Mesenchymal stem cell (in vitro differentiated cells and primary cell): ENCODE results near the gene HEY2.

Experiments used
- DNase-seq: peaks from one replicate; pipeline ENCODE4 v3.0.0-alpha.2; 2013
- H2AFZ ChIP-seq: one replicate; pipeline ENCODE4 v1.6.1; 2013; ENCODE audit warnings: low read depth, mild to moderate bottlenecking, control low read depth, inconsistent platforms, low read length, moderate library complexity
- H2AK5ac ChIP-seq: 2 replicates; pipeline ENCODE4 v1.6.1; 2013; ENCODE audit warnings: low read length, moderate library complexity, mild to moderate bottlenecking, inconsistent platforms; ENCODE audit not compliant: severe bottlenecking
- H2BK120ac ChIP-seq: one replicate; pipeline ENCODE4 v1.6.1; 2013; ENCODE audit warnings: low read depth, mild to moderate bottlenecking, inconsistent platforms, low read length, moderate library complexity
- H2BK12ac ChIP-seq, 2 experiments: one replicate each; pipeline ENCODE4 v1.6.1; 2013; ENCODE audit warnings: inconsistent platforms in 2 of 2, low read length in 2 of 2, mild to moderate bottlenecking in 2 of 2, moderate library complexity in 2 of 2, control low read depth in 1 of 2
- H2BK15ac ChIP-seq: one replicate; pipeline ENCODE4 v1.6.1; 2013; ENCODE audit warnings: mild to moderate bottlenecking, low read depth, inconsistent platforms; ENCODE audit not compliant: poor library complexity, severe bottlenecking
- H2BK5ac ChIP-seq: 2 replicates; pipeline ENCODE4 v1.6.1; 2013; ENCODE audit warnings: low read depth, mild to moderate bottlenecking, low read length, control low read depth, inconsistent platforms; ENCODE audit not compliant: poor library complexity, severe bottlenecking
- H3K14ac ChIP-seq, 2 experiments: one replicate each; pipeline ENCODE4 v1.6.1; 2013; ENCODE audit warnings: inconsistent platforms in 2 of 2, low read length in 2 of 2, control low read depth in 1 of 2, mild to moderate bottlenecking in 1 of 2, moderate library complexity in 1 of 2
- H3K18ac ChIP-seq, 2 experiments: one replicate each; pipeline ENCODE4 v1.6.1; 2013; ENCODE audit warnings: inconsistent platforms in 2 of 2, low read length in 2 of 2, control low read depth in 1 of 2, low read depth in 1 of 2, mild to moderate bottlenecking in 1 of 2
- H3K23ac ChIP-seq, 2 experiments: one replicate each; pipeline ENCODE4 v1.6.1; 2013; ENCODE audit warnings: inconsistent platforms in 2 of 2, low read length in 2 of 2, mild to moderate bottlenecking in 2 of 2, moderate library complexity in 2 of 2, control low read depth in 1 of 2
- H3K27ac ChIP-seq: 2 replicates; pipeline ENCODE4 v1.5.1; 2013; ENCODE audit warnings: mild to moderate bottlenecking, moderate library complexity, low read length, control low read depth, inconsistent platforms; ENCODE audit not compliant: poor library complexity, severe bottlenecking
- H3K27me3 ChIP-seq, 2 experiments: 2 replicates each; pipeline versions ENCODE4 v1.6.1 to v1.7.0; 2013; ENCODE audit warnings: low read length in 2 of 2, mild to moderate bottlenecking in 2 of 2, moderate library complexity in 2 of 2, control low read depth in 1 of 2, inconsistent platforms in 1 of 2; ENCODE audit not compliant: control insufficient read depth in 1 of 2, insufficient read depth in 1 of 2
- H3K36me3 ChIP-seq, 2 experiments: 2 replicates each; pipeline versions ENCODE4 v1.6.1 to v1.7.0; 2013; ENCODE audit warnings: low read length in 2 of 2, control low read depth in 1 of 2, inconsistent platforms in 1 of 2, low read depth in 1 of 2, mild to moderate bottlenecking in 1 of 2; ENCODE audit not compliant: insufficient read depth in 2 of 2, control insufficient read depth in 1 of 2
- H3K4ac ChIP-seq, 2 experiments: one replicate each; pipeline ENCODE4 v1.6.1; 2013; ENCODE audit warnings: inconsistent platforms in 2 of 2, low read length in 2 of 2, mild to moderate bottlenecking in 2 of 2, moderate library complexity in 2 of 2, control low read depth in 1 of 2, low read depth in 1 of 2
- H3K4me1 ChIP-seq: 2 replicates; pipeline ENCODE4 v1.6.1; 2013; ENCODE audit warnings: low read depth, low read length, control low read depth; ENCODE audit not compliant: control insufficient read depth, insufficient read depth
- H3K4me2 ChIP-seq: 2 replicates; pipeline ENCODE4 v1.6.1; 2013; ENCODE audit warnings: low read length, mild to moderate bottlenecking, inconsistent platforms; ENCODE audit not compliant: poor library complexity, severe bottlenecking
- H3K4me3 ChIP-seq, 2 experiments: 2 replicates each; pipeline versions ENCODE4 v1.5.1 to v1.7.0; 2013; ENCODE audit warnings: low read length in 2 of 2, mild to moderate bottlenecking in 2 of 2, control low read depth in 1 of 2, low read depth in 1 of 2; ENCODE audit not compliant: insufficient read depth in 1 of 2
- H3K79me1 ChIP-seq: replicated peaks from 2 replicates; pipeline ENCODE4 v1.6.1; 2013; ENCODE audit warnings: mild to moderate bottlenecking, control low read depth, low read length, inconsistent platforms; ENCODE audit not compliant: poor library complexity, severe bottlenecking
- H3K9ac ChIP-seq: 2 replicates; pipeline ENCODE4 v1.7.0; 2013; ENCODE audit warnings: mild to moderate bottlenecking, low read length, moderate library complexity
- H3K9me3 ChIP-seq: 2 replicates; pipeline ENCODE4 v1.7.0; 2013; ENCODE audit warnings: mild to moderate bottlenecking, low read length; ENCODE audit not compliant: control insufficient read depth
- H4K8ac ChIP-seq: one replicate; pipeline ENCODE4 v1.6.1; 2013; ENCODE audit warnings: inconsistent platforms, mild to moderate bottlenecking, low read length, moderate library complexity
- H4K91ac ChIP-seq: one replicate; pipeline ENCODE4 v1.6.1; 2013; ENCODE audit warnings: mild to moderate bottlenecking, low read length, inconsistent platforms
- whole genome bisulfite sequencing: methylation state at CpG from one replicate; pipeline ENCODE4 v1.1.7; 2013; ENCODE audit warnings: mixed read lengths; 5-methylcytosine and 5-hydroxymethylcytosine counted together

Gene HEY2

DNA sequence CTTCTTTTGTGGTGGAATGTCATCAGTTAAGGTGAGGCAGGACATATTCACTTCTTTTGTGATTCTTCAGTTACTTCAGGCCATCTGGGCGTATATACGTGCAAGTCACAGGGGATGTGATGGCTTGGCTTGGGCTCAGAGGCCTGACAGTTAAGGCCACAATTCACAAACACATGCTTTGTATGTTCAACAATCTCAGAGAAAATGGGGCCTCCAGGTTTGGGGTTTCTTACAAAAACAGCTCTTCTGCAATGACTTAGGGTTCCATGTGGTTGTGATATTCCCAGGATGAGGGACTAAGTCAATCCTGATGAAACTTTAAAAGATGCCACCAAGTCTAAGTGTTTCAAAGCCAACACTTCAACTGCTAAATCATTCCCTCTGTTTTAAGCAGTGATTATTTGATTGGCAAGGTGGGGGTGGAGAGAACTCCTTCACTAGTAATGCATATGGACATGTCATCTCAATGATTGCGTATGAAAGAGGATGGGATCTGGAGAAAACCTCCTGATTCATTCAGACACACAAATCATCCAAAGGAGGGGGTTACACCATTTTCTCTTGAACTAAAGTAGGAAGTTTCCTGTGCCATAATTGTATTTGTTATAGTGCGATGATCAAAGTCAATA lies 41.7 kb upstream of the HEY2 start:
- Histone ChIP-seq H2BK5ac (no peak overlapping the region), H2BK12ac (no peak overlapping the region), H3K4me2 (no peak overlapping the region), H3K23ac (no peak overlapping the region), H3K4me3 (no peak overlapping the region), H3K14ac (no peak overlapping the region), H2AK5ac (no peak overlapping the region), H2BK15ac (no peak overlapping the region), H2AFZ (no peak overlapping the region), H4K91ac (no peak overlapping the region), H3K18ac (no peak overlapping the region), H4K8ac (no peak overlapping the region), H3K9ac (no peak overlapping the region), H2BK120ac (no peak overlapping the region), H3K36me3 (no peaks in the 10 kb centered on the region), H3K4me1 (no peaks in the 10 kb centered on the region), H3K27me3 (no peaks in the 10 kb centered on the region), H3K4ac (no peak overlapping the region), H3K9me3 (peaks cover 27% of the 10 kb centered on the region), H3K27ac (no peak overlapping the region), H3K79me1 (no peaks in the 10 kb centered on the region)
- WGBS = 86% methylated on average over 3 of the region's 4 CpGs
- no peak for DNase-seq

- Histone ChIP-seq H2BK5ac (no peak overlapping the region), H4K91ac (no peak overlapping the region), H3K4ac (no peak overlapping the region), H3K27ac (no peak overlapping the region), H3K23ac (no peak overlapping the region), H3K4me2 (no peak overlapping the region), H3K4me3 (no peak overlapping the region), H4K8ac (no peak overlapping the region), H3K79me1 (no peaks in the 10 kb centered on the region), H3K27me3 (no peaks in the 10 kb centered on the region), H2BK15ac (no peak overlapping the region), H3K4me1 (peaks cover 3% of the 10 kb centered on the region), H3K9me3 (peaks cover 27% of the 10 kb centered on the region), H3K36me3 (no peaks in the 10 kb centered on the region), H2BK120ac (no peak overlapping the region), H2AFZ (no peak overlapping the region), H2BK12ac (no peak overlapping the region), H3K18ac (no peak overlapping the region), H2AK5ac (no peak overlapping the region), H3K9ac (no peak overlapping the region), H3K14ac (no peak overlapping the region)
- DNase-seq = no peak
- 89% methylated on average over 3 of the region's 4 CpGs for WGBS
Measured at GRCh38 chr6:125711013-125711675, 38.3 kb upstream of the HEY2 start.

DNA sequence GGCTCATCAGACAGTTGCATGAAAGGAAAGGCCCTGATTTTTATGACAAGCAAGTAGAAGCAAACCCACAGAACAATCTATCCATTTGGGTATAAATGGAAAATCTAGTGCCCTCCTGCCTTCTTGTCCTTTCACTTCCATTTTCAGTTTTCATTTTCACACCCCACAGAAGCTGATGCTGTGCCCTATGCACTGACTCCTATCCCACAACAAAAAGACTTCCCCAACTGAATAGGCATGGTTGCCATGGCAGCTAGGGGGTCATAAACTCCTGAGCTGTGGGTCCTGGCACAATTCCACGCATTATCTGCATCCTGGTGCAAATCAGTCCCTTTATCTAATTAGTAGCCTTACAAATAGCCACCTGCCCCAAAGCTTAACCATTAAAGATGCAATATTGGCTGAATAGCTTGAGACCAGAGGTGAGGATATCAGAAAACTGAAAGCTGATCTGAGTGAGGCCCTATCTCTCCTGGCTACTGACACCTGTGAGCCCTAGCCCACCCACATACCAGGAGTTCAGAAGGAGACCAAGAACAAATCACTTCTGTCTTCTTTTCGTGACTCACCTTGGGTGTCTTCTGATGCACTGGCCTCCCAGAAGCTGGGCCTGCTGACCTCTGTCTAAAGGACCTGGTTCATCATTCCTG lies 34.9 kb upstream of the HEY2 start:
- H3K27me3 ChIP-seq = no peaks in the 10 kb centered on the region
- H3K36me3 ChIP-seq = no peaks in the 10 kb centered on the region
- no peak overlapping the region for H3K23ac ChIP-seq
- H3K4me2 ChIP-seq = no peak overlapping the region
- H2AFZ ChIP-seq = no peak overlapping the region
- no peak overlapping the region for H3K4ac ChIP-seq
- H4K8ac ChIP-seq = no peak overlapping the region
- H2BK120ac ChIP-seq = no peak overlapping the region
- no peak overlapping the region for H2BK5ac ChIP-seq
- H2AK5ac ChIP-seq = no peak overlapping the region
- H3K9me3 ChIP-seq = peaks cover 27% of the 10 kb centered on the region
- H2BK12ac ChIP-seq = no peak overlapping the region
- no peak overlapping the region for H3K18ac ChIP-seq
- no peak overlapping the region for H3K9ac ChIP-seq
- no peak for DNase-seq
- no peak overlapping the region for H4K91ac ChIP-seq
- no peak overlapping the region for H3K4me3 ChIP-seq
- H3K27ac ChIP-seq = peak overlapping the region; percentile 24
- H3K79me1 ChIP-seq = no peaks in the 10 kb centered on the region
- H3K4me1 ChIP-seq = peaks cover 7% of the 10 kb centered on the region
- 67% methylated on average over 2 of the region's 2 CpGs for WGBS
- H2BK15ac ChIP-seq = no peak overlapping the region
- H3K14ac ChIP-seq = no peak overlapping the region

- H3K36me3 ChIP-seq = no peaks in the 10 kb centered on the region
- no peak overlapping the region for H3K4me3 ChIP-seq
- no peak overlapping the region for H3K27ac ChIP-seq
- WGBS = 50% methylated on average over 1 of the region's 2 CpGs
- no peak overlapping the region for H3K14ac ChIP-seq
- no peak overlapping the region for H3K4ac ChIP-seq
- H2AFZ ChIP-seq = no peak overlapping the region
- H2BK120ac ChIP-seq = no peak overlapping the region
- no peak overlapping the region for H3K23ac ChIP-seq
- H3K18ac ChIP-seq = no peak overlapping the region
- no peak overlapping the region for H4K8ac ChIP-seq
- H2BK5ac ChIP-seq = no peak overlapping the region
- peak overlapping the region; percentile 33 for H3K4me2 ChIP-seq
- H3K4me1 ChIP-seq = peaks cover 7% of the 10 kb centered on the region
- no peak overlapping the region for H2BK15ac ChIP-seq
- peak overlapping the region; percentile 80 for H2AK5ac ChIP-seq
- H3K79me1 ChIP-seq = no peaks in the 10 kb centered on the region
- no peak for DNase-seq
- no peak overlapping the region for H3K9ac ChIP-seq
- peaks cover 2% of the 10 kb centered on the region for H3K9me3 ChIP-seq
- no peak overlapping the region for H2BK12ac ChIP-seq
- H3K27me3 ChIP-seq = no peaks in the 10 kb centered on the region
- H4K91ac ChIP-seq = no peak overlapping the region
Measured at GRCh38 chr6:125717120-125717731, 32.2 kb upstream of the HEY2 start.
